Activated T-cell treated with anti-CD3 and anti-CD28 coated beads, Interleukin-2, amount 50 U/mL, for 24 hours (primary cell): Measurements from ENCODE around the gene NPRL2.

ENCODE experiments used
- DNase-seq: peaks from one replicate; pipeline ENCODE4 v3.0.0-alpha.2; 2020
- H3K27ac Mint-ChIP-seq: 2 replicates; pipeline ENCODE4 v1.8.0; 2020; ENCODE audit warnings: mild to moderate bottlenecking, mixed read lengths
- H3K27me3 Mint-ChIP-seq: 2 replicates; pipeline ENCODE4 v1.8.0; 2020; ENCODE audit warnings: mixed read lengths
- H3K36me3 Mint-ChIP-seq: 2 replicates; pipeline ENCODE4 v1.8.0; 2020; ENCODE audit warnings: low read depth, mixed read lengths
- H3K4me1 Mint-ChIP-seq: 2 replicates; pipeline ENCODE4 v1.8.0; 2020; ENCODE audit warnings: low read depth, mixed read lengths
- H3K4me3 Mint-ChIP-seq: 2 replicates; pipeline ENCODE4 v1.8.0; 2020; ENCODE audit warnings: mild to moderate bottlenecking, moderate library complexity, mixed read lengths
- H3K9me3 Mint-ChIP-seq: 2 replicates; pipeline ENCODE4 v1.8.0; 2020; ENCODE audit warnings: mixed read lengths

Gene NPRL2

DNA sequence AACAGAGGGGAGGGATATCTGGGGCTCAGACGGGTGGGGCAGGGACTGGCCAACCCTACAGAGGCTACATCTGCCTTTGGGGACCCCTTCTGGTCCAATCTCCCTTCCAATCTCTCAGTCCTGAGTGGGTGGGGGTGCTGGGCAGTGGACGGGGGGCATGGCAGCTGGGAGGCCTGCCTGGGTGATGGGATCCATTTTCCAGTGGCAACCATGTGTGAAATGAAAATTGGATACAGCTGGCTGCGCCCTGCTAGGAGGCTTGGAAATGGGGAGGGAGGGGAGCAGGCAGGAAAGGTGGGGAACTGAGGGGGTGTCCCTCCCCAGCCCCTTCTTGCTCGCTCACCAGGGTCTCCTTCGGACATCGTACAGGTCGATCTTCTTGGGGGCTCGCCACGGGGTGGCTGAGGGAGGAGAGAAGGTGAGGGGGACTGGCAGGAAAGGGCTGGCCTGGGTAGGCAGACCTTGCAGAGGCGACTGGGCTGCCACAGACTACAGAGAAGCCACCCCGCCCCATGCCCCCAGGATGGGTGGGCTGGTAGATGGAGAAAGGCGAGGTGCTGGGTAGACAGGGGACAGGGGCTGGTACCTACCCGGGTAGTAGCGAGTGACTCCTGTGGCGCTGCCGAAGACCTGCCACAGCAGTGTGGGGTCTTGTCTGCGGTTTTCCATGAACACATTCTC lies 30.0 kb upstream of the NPRL2 start:
- no peaks in the 10 kb centered on the region for H3K4me1 Mint-ChIP-seq
- no peak overlapping the region for H3K4me3 Mint-ChIP-seq
- H3K27ac Mint-ChIP-seq, result no peak overlapping the region
- no peak for DNase-seq
- no peaks in the 10 kb centered on the region for H3K36me3 Mint-ChIP-seq
- no peaks in the 10 kb centered on the region for H3K9me3 Mint-ChIP-seq
- no peaks in the 10 kb centered on the region for H3K27me3 Mint-ChIP-seq

DNA sequence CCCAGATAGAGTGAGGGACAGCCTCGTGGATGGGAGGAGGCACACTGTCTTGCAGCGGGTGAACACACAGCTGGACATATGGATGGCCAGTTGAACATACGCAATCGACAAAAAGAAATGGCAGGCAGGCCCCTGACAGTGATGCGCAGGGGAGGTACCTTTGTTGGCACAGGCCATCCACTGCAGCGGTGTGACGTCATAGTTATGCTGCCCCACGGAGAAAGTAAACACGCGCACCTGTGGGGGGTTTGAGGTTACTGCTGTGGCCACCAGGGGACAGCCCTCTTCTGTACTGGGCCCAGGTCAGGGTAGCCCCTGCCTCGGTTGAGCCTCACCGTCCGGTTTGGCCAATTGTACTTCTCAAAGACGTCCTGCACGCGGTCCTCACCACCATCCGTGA lies 28.2 kb upstream of the NPRL2 start:
- H3K9me3 Mint-ChIP-seq, result no peaks in the 10 kb centered on the region
- H3K4me3 Mint-ChIP-seq, result no peak overlapping the region
- H3K4me1 Mint-ChIP-seq, result no peaks in the 10 kb centered on the region
- H3K27ac Mint-ChIP-seq, result no peak overlapping the region
- DNase-seq, result no peak
- H3K36me3 Mint-ChIP-seq, result no peaks in the 10 kb centered on the region
- H3K27me3 Mint-ChIP-seq, result no peaks in the 10 kb centered on the region

DNA sequence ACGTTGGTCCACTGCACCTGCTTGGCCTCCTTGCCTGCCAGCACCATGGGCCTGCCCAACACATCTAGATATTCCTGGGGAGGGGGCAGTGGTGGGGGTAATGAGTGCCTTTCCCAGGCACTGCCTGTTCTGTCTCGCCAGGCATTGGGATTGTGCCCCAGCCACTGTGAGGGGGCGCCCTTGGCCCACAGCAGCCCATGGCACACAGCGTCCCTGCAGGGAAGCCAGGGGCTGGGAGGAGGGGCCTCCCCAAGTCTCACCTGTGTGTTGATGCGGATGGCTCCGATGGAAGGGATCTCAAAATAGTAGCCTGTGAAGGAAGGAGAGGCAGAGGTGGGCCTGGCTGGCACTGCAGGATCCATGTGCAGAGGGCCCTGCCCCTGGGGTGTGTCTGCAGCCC lies 27.4 kb upstream of the NPRL2 start:
- no peak overlapping the region for H3K27ac Mint-ChIP-seq
- H3K36me3 Mint-ChIP-seq, result no peaks in the 10 kb centered on the region
- H3K4me1 Mint-ChIP-seq, result no peaks in the 10 kb centered on the region
- no peak for DNase-seq
- no peaks in the 10 kb centered on the region for H3K27me3 Mint-ChIP-seq
- H3K4me3 Mint-ChIP-seq, result no peak overlapping the region
- H3K9me3 Mint-ChIP-seq, result no peaks in the 10 kb centered on the region

DNA sequence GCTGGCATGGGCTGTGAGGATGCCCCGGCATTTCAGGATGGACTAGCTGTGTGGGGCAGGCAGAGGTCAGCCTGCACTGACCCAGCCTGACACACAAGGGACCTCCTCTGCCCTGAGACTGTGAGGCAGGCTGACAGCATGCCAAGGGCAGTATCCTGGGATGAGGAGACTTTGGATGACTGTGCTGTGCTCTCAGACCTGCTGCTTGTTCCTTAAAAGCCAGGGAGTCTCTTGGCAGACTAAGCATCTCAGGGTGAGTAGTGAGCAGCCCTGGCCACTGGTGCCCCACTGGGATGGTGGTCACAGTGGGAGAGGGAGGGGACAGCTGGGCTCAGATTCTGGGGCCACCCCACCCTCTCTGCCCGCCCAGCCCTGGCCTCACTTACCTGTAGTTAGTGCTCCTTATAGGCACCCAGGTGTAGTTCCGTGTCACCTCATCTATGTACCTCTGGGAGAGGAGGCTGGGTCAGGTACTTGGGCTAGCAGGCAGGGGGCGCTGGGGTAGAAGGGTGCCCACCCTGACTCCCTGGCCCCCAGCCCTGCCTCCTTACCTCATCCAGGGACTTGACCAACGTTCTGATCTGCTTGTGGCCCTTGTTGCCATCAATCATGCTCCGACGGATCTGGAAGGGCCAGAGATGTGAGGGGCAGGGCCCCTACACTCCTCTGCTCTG lies 24.8 kb upstream of the NPRL2 start:
- H3K9me3 Mint-ChIP-seq, result no peaks in the 10 kb centered on the region
- H3K36me3 Mint-ChIP-seq, result no peaks in the 10 kb centered on the region
- H3K4me3 Mint-ChIP-seq, result no peak overlapping the region
- no peak for DNase-seq
- H3K27me3 Mint-ChIP-seq, result no peaks in the 10 kb centered on the region
- no peak overlapping the region for H3K27ac Mint-ChIP-seq
- peaks cover 2% of the 10 kb centered on the region for H3K4me1 Mint-ChIP-seq

DNA sequence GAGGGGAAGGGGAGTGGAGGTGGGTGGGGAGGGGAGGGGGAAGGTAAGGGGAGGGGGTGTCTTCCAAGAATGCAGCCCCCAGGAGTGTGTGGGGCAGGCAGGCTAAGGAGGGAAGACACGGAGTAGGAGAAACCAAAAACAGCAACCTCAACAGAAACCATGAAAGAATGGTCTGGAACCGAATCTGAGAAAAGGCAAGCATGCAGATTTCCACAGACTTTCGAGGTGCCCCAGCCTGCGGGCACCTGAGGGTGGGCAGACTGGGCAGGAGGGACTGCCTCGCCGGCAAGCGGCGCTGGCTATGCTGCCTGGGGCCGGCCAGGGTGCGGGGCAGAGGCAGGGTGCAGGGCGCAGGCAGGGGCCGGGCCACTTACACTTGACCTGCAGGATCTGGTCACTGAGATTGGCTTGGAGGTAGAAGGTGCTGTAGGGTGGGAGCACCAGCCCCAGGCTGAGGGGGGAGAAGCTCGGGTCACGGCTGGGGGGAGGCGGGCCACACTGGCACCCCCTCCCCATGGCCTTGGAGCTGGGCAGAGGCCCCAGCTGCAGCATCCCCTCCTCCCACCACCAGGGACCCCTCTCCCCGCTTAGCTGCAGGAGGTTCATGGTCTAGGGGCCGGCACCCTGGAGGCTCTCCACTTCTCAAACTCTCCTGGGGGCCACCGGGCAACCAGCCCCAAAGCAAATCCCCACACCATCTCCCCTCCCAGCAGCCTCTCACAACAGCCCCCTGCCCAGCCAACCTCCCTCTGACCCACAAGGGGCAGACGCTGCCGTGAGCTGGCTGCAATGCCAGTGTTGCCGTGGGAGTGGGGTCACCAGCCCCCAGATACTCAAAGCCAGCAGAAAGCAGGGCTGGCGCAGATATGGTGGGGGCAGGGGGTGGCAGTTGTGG lies 24.0 kb upstream of the NPRL2 start:
- Mint-ChIP-seq H3K4me1 (peaks cover 2% of the 10 kb centered on the region), H3K9me3 (no peaks in the 10 kb centered on the region), H3K27ac (no peak overlapping the region), H3K27me3 (no peaks in the 10 kb centered on the region), H3K4me3 (no peak overlapping the region), H3K36me3 (no peaks in the 10 kb centered on the region)
- no peak for DNase-seq

DNA sequence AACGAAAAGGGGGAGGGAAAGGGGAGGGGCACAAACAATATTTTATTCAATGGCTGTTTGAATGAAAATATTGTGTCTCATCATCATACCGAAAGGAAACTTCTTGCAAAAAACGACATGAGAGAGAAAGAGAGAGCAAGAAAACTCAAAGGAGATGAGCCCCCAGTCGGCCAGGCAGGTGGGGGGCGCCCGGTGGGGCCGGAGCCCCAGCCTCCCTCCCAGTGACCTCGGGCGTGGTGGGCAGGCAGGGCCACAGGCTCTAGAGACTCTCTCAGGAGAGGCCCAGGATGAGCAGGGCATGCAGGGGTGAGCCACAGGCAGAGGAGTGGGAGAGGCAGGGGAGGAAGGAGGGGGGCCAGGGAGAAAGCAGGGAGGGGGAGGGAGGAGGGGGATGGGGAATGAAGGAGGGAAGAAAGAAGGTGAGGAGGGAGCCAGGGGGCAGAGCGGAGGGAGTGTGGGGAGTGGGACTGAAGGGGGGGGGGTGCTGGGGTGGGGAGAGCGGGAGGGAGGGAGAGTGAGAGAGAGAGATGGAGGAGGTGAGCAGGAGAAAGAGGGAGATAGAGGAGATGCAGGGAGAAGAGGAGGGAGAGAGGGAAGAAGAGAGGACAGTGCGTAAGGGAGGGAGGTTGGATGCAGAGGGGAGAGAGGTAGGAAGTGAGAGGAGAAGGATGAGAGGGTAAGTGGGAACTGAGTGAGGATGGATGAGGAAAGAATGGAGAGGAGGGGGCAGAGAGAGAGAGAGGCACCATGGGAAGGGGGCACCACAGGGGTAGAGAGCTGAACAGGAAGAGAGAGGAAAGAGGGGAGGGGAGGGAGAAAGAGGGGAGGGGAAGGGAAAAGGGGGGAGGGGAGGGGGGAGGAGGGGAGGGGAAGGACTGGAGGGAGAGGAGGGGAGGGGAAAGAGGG lies 22.8 kb upstream of the NPRL2 start:
- H3K9me3 Mint-ChIP-seq, result no peaks in the 10 kb centered on the region
- H3K27me3 Mint-ChIP-seq, result no peaks in the 10 kb centered on the region
- no peaks in the 10 kb centered on the region for H3K36me3 Mint-ChIP-seq
- no peak overlapping the region for H3K4me3 Mint-ChIP-seq
- no peak overlapping the region for H3K27ac Mint-ChIP-seq
- H3K4me1 Mint-ChIP-seq, result peaks cover 5% of the 10 kb centered on the region
- DNase-seq, result no peak

DNA sequence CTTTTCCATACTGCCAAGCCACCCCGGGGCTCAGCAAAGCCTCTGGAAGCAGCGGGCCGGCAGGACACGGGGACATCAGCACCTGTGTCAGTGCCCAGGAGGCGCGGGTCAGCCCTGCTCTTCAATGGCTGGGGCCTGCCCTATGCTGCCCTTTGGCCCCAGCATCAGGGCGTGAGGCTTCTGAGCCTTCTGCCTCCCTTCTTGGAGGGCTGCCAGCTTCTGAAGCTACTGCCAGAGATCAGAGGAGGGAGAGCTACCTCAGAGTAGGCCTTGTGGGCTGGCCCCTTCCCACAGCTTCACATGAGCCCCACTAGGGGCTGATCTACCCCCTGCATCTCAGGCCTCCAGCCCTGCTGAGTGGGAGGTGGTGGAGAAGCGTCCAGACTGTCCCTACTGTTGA lies 21.8 kb upstream of the NPRL2 start:
- no peak for DNase-seq
- Mint-ChIP-seq H3K4me3 (no peak overlapping the region), H3K27me3 (no peaks in the 10 kb centered on the region), H3K9me3 (no peaks in the 10 kb centered on the region), H3K4me1 (peaks cover 6% of the 10 kb centered on the region), H3K36me3 (no peaks in the 10 kb centered on the region), H3K27ac (no peak overlapping the region)

DNA sequence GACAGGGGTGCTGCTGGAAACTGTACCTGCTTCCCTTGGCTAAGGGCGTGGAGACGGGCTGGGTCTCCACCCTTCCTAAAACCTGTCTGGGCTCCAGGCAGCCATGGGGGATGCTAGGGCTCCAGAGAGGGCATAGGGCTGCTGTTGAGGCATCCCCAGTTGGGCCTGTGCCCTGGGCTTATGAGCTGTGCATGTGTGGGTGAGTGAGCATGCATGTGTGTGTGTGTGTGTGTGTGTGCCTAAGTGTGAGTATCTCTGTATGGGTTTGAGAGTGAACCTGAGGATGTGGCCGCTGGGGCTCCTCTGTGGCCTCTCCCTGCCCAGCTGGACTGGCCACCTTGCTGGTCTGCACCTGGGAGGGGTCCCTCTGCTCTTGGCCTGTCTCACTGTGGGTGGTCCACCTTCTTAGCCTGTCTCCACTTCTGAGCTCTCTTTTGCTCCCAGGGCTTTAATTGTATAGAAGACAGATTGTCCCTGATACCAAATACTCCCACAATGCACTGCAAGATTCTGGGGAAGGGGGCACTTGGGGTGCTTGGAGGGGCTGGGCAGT lies 20.6 kb upstream of the NPRL2 start:
- Mint-ChIP-seq H3K27ac (no peak overlapping the region), H3K9me3 (no peaks in the 10 kb centered on the region), H3K4me3 (no peak overlapping the region), H3K27me3 (no peaks in the 10 kb centered on the region), H3K36me3 (no peaks in the 10 kb centered on the region), H3K4me1 (peaks cover 12% of the 10 kb centered on the region)
- DNase-seq, result no peak

DNA sequence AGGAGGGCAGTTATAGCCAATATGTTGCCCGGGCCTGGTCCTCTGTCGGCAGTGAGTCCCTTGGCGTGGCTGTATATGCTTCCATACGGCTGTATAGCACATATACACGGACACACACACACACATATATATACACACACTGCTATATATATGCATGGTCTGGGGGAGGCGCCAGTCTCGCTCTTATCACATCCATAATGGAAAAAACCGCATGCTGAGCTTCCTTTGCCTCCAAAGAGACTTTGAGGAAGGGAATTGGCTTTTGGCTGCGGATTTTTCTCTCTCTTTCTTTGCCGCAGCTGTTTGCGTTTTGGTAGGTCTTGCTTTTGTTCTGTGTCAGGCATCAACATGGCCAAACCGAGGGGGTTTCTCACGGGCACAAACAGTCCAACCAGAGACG lies 20.0 kb upstream of the NPRL2 start:
- Mint-ChIP-seq H3K27ac (no peak overlapping the region), H3K36me3 (no peaks in the 10 kb centered on the region), H3K9me3 (no peaks in the 10 kb centered on the region), H3K27me3 (no peaks in the 10 kb centered on the region), H3K4me3 (no peak overlapping the region), H3K4me1 (peaks cover 19% of the 10 kb centered on the region)
- DNase-seq, result no peak

DNA sequence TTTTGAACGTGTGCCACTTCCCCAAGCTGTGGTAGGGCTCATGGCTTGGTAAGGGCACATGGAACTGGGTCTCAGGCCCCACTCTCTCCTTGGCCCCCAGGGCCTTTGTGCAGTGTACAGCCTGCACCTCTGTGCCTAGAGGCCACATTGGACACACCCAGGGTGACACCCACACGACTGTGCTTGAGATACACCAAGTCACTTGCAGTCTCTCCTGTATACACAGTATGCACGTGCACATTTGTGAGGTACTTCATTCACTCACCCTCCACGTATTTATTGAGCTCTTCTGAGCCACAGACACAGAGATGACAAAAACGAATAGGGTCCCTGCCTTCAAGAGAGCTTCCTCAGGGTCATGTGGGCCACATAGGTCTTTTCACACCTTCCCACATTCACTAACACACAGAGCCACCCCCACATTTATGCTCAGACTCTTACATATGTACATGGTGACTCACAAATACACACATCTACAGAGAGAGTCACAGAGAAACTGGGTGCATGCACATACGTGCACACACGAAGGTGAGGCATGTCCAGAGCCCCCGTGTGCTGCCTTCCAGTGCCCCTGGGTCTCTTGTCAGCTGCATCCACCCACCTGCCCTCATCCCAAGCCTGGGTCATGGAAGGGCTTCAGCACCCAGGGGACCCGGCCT lies 18.6 kb upstream of the NPRL2 start:
- Mint-ChIP-seq H3K4me3 (no peak overlapping the region), H3K36me3 (no peaks in the 10 kb centered on the region), H3K27me3 (no peaks in the 10 kb centered on the region), H3K4me1 (peaks cover 29% of the 10 kb centered on the region), H3K27ac (no peak overlapping the region), H3K9me3 (no peaks in the 10 kb centered on the region)
- no peak for DNase-seq

DNA sequence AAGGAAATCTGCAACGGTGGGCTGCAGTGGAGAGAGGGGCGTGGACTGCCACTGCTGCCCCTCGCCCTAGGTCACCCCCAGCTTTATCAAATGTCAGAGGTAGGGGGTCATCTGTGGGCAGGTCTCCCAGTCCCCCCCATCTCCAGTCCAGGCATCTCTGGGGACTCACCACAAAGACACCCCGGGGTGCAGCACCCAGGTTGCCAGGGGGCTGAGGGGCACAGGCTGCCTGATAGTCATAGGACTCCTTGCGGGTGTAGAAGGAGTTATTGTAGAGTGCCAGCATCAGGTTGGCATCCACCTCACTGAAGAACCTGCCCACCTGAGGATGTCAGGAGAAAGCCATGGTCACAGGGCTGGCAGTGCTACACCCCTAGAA lies 15.3 kb upstream of the NPRL2 start:
- H3K4me1 Mint-ChIP-seq, result peaks cover 28% of the 10 kb centered on the region
- H3K27me3 Mint-ChIP-seq, result no peaks in the 10 kb centered on the region
- H3K9me3 Mint-ChIP-seq, result no peaks in the 10 kb centered on the region
- DNase-seq, result no peak
- no peaks in the 10 kb centered on the region for H3K36me3 Mint-ChIP-seq
- H3K4me3 Mint-ChIP-seq, result peak overlapping the region; percentile 78
- H3K27ac Mint-ChIP-seq, result peak overlapping the region; percentile 79

DNA sequence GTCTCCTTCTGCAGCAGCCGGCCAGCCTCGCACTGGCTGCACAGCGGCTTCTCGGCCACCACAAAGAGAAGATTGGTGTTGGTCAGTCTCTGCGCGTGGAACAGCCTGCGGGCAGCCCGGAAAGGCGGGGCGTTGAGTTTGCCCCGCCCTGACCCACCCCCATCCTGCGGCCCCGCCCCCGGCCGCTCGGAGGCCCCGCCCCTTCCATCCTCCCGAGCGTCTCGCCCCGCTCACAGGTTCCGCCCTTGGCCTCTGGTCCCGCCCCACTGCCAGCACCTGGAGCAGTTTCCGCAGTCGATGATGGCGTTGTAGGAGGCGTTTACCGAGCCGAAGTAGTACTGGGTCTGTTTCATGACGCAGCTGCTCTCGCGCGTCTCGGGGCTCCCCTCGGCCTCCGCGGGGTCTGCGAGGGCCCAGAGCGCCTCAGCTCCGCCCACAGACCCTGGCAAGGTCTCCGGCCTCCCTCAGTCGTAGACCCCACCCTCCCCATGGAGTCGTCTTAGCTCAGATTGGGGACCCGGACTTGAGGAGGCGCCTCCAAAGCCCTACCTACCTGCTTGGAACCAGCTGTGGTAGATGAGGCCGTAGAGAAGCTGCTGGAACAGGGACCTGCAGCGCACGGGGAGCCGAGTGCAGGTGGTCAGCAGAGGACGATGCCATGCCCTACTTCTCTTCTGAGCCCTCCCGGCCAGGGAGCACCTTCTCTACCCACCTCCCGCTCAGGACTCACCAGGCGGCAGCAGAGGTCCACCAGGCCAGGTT lies 14.7 kb upstream of the NPRL2 start:
- Mint-ChIP-seq H3K27ac (peak overlapping the region; percentile 79), H3K36me3 (no peaks in the 10 kb centered on the region), H3K9me3 (no peaks in the 10 kb centered on the region), H3K4me3 (peak overlapping the region; percentile 78), H3K4me1 (peaks cover 28% of the 10 kb centered on the region), H3K27me3 (no peaks in the 10 kb centered on the region)
- peak; percentile 95 for DNase-seq

DNA sequence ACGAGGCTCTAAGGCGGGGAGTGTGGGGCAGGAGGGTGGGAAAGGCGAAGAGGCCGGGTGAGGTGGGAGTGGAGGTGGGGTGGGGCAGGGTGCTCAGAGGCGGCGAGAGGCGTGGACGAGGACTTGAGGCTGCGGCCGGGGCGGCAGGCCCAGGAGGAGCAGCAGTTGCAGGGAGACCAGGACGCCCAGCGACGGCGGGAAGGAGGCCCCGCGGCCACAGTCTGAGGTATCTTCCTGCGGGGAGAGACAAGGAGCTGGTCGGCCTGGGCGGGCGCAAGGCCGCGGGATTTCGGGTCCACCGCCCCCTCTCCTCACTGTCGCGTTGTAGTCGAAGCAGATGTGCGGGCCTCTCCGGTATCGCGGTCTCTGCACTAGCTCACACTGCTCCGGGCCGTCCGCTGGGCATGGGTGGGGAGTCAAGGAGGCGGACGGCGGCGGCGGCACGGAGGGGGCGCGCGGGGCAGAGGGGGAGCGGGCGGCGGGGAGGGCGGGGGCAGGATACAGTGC lies 14.1 kb upstream of the NPRL2 start:
- DNase-seq, result no peak
- H3K27me3 Mint-ChIP-seq, result no peaks in the 10 kb centered on the region
- H3K36me3 Mint-ChIP-seq, result no peaks in the 10 kb centered on the region
- peak overlapping the region; percentile 78 for H3K4me3 Mint-ChIP-seq
- H3K4me1 Mint-ChIP-seq, result peaks cover 34% of the 10 kb centered on the region
- H3K9me3 Mint-ChIP-seq, result no peaks in the 10 kb centered on the region
- no peak overlapping the region for H3K27ac Mint-ChIP-seq
